Activated gamma-delta T cell (primary cell): ENCODE data around the gene TMEM217.

Experiments used
- DNase-seq: peaks from one replicate; lab custom pipeline; 2025; lab: John Stamatoyannopoulos, UW

Gene TMEM217

DNA sequence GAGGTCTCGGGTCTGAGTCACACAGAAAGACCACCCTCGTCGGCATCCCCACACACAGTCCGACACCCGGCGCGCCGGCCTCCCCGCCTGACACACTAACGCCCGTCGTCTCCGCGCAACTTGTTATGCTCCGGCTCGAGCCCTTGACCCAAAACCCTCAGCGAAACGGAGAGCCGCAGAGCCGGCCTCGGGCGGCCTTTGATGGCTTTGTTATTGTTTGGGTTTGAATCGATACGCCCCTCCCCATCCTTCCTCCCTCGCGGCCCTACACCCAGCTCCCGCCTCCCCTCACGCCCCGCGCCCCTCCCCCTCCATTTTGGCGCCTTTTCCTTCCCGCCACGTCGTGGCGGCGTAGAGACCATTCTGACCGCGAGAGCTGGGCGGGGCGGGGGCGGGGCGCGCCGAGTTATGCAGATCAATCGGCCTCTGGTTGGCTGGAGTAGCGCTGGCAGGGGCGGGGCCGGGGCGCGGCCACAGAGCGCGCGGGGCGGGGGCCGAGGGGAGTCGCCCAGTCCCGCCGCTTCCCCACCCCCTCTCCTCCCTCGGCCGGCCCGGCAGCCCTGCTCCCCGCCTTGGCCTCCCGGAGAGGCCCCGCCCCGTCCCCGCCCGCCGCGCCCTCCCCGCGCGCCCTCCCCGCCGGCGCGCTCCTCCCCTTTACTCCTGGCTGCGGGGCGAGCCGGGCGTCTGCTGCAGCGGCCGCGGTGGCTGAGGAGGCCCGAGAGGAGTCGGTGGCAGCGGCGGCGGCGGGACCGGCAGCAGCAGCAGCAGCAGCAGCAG is 88.3 kb downstream of the TMEM217 start, which contains the start of gene PIM1:
Gene PIM1, plus strand, starts transcription at position 657 of the 777 bp plus-strand sequence. CDS start 424 bp downstream, outside the sequence.
- peak; percentile 100 for DNase-seq

DNA sequence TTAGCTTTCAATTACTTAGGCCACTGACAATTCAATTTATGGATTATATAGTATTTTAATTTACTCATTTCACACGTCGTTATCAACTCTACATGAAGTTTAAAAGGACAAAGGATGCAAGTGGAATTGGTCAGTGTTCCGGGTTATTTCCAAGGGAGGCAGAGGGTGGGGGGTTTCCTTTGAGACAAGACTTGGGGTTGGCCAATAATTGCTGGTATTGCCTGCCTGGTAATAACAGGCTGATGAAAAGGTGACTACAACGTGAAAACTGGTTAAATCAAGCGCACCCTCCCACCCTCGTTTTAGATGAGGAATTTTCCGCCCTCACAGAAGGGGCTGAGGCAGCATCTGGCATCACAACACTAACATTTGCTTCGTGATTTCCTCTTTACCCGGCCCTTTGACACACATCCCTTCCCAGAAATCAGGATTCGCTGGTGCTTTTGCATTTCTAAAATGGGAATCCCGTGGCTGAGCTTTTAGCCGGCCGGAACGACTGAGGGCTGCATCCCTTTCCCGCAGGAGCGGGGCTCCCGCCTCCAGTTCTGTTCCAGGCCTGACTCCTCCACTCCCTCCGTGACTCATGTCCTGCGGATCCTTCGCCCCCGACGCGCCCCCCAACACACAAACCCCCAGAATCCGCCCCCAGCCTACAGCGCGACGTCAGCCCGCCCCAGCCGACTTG is 89.0 kb downstream of the TMEM217 start:
- no peak for DNase-seq

DNA sequence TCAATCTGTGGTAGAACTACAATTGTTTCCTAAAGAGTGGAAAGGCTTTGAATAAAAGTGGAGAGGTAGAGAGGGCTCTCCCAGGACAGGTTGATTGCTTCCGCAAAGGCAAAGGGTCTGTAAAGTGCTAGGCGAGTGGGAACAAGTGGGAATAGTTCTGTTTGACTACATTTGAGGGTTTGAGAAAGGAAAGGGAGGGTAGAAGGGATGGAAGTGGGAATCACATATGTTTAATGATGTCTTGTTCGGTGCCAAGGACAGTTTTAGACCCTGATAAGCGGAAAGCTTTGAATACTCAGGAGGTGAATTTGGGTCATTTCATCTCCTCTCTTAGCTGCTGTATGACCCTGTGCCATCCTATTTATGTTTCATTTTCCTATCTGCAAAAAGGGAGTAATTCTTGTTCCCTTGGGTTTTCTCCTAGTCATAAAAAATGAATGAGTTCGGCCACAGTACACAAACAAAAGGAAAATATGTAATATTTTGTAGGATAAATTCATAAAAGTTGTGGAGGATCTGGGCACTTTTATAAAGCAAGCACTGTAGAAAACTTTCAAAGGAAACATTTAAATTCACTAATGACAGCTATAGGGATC is 89.7 kb downstream of the TMEM217 start:
- DNase-seq = no peak

DNA sequence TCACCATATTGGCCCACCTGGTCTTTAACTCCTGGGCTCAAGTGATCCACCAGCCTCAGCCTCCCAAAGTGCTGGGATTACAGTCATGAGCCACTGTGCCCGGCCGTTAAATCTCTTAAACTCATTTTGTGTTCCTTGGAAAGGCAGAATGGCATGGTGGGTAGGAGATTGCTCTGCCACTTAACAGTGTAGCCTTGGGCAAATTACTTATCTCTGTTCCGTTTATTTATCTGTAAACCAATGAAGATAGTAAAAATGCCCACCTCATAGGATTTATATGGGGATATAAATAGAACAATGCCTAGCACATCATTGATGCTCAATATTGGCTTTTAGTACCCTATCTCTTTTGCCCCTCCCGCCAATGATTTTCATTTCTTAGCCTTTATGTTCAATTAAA is 95.2 kb downstream of the TMEM217 start:
- DNase-seq = no peak
